ENCODE data around the gene CYSRT1. TPM values are rescaled to one million over a fixed set of nuclear protein-coding genes. Genes with fewer than 3 reads are reported as not detected.

Gene CYSRT1
- total RNA-seq, 1 experiment from 2014 or later: 1.7 TPM

DNA sequence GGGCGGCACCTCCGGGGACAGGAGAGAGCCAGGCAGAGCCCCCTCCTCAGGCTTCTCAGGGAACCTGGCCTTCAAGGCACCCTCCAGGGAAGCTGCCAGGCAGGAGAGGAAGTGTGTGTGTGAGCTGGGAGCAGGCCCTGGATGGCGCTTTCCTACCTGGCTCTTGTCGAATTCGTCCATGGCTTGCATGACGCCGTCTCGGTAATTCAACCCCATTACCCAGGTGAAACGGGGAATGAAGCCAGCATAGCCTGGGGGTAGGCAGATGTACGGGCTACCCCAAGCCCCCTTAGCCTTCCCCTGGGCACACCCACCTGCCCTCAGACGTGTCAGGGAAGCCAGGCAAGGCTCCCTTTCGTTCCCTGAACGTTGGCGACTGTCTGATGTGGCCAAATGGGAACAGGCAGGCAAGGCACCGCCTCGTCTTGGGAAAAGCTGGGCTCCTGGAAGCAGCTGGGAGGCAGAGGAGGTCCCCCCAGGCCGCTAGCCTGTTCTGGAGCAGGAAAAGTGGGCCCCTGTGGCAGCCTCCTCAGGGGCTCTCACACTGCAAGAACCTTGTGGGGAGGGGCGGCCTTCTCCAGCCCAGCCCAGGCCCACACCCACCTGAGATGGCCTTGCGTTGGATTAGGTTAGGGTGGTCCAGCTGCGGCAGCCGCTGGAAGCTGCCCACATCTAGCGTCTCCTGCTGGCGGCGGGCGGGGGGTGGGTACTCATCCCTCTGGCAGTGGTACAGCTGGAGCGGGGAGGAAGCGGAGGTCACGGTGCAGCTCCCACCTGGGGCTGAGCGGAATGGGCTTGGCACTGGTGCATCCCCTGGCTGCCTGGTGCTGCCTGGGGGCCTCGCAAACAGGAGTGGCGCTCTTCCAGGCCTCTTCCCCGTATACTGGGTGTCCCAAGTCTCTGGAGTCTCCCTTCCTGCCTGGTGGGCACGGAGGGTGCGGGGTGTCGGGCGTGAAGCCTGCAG is 19.8 kb downstream of the CYSRT1 start:
- intact Hi-C loops (cut with micrococcal nuclease; ENCODE audit: unreplicated experiment): loop anchor here (5.0 to 10.0 kb wide), 2 partner anchors 48 to 450 kb away; partner anchors contain the start of genes CCDC183 and TMEM141
- H3K4me3 Mint-ChIP-seq (ENCODE audit: unreplicated experiment): peak overlapping the region; percentile 80
- H3K36me3 Mint-ChIP-seq (ENCODE audit: insufficient read depth, unreplicated experiment): peaks cover 68% of the 10 kb centered on the region
- DNase-seq: no peak
- H3K9me3 ChIP-seq: no peaks in the 10 kb centered on the region
- no peaks in the 10 kb centered on the region for H3K27me3 ChIP-seq (replicated peaks; ENCODE audit: control insufficient read depth, insufficient read depth, low read length)
- CTCF ChIA-PET: no interaction called here
- H3K4me1 Mint-ChIP-seq (ENCODE audit: low read depth, unreplicated experiment): peaks cover 7% of the 10 kb centered on the region
- H3K9me3 Mint-ChIP-seq (ENCODE audit: unreplicated experiment): no peaks in the 10 kb centered on the region
- H3K36me3 ChIP-seq (ENCODE audit: control insufficient read depth, insufficient read depth, low read length): peaks cover 2% of the 10 kb centered on the region; the same call in 1 of the 2 replicates
- BruUV-seq (replicated peaks): no TSS peak
- POLR2A ChIA-PET: interaction anchor here (0.6 to 0.7 kb wide), 3 partner anchors 158 to 307 kb away, joined by 3 read pairs; partner anchors contain the start of gene MRPL41
- peak overlapping the region; percentile 95 for H3K27ac Mint-ChIP-seq (ENCODE audit: unreplicated experiment)
- peaks cover 16% of the 10 kb centered on the region for H3K4me1 ChIP-seq
- peaks cover 3% of the 10 kb centered on the region for H3K27me3 Mint-ChIP-seq (ENCODE audit: insufficient read depth, unreplicated experiment)
- TF ChIP-seq, protein P1, sequence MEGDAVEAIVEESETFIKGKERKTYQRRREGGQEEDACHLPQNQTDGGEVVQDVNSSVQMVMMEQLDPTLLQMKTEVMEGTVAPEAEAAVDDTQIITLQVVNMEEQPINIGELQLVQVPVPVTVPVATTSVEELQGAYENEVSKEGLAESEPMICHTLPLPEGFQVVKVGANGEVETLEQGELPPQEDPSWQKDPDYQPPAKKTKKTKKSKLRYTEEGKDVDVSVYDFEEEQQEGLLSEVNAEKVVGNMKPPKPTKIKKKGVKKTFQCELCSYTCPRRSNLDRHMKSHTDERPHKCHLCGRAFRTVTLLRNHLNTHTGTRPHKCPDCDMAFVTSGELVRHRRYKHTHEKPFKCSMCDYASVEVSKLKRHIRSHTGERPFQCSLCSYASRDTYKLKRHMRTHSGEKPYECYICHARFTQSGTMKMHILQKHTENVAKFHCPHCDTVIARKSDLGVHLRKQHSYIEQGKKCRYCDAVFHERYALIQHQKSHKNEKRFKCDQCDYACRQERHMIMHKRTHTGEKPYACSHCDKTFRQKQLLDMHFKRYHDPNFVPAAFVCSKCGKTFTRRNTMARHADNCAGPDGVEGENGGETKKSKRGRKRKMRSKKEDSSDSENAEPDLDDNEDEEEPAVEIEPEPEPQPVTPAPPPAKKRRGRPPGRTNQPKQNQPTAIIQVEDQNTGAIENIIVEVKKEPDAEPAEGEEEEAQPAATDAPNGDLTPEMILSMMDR (IDR thresholded peaks at IDR 0.05; ENCODE audit: insufficient read depth in 1 of 2, low read depth in 1 of 2, low read length in 1 of 2, severe bottlenecking in 1 of 2, unreplicated experiment in 1 of 2): no peak
- H3K4me3 ChIP-seq (ENCODE audit: low read depth, low read length): no peak overlapping the region

DNA sequence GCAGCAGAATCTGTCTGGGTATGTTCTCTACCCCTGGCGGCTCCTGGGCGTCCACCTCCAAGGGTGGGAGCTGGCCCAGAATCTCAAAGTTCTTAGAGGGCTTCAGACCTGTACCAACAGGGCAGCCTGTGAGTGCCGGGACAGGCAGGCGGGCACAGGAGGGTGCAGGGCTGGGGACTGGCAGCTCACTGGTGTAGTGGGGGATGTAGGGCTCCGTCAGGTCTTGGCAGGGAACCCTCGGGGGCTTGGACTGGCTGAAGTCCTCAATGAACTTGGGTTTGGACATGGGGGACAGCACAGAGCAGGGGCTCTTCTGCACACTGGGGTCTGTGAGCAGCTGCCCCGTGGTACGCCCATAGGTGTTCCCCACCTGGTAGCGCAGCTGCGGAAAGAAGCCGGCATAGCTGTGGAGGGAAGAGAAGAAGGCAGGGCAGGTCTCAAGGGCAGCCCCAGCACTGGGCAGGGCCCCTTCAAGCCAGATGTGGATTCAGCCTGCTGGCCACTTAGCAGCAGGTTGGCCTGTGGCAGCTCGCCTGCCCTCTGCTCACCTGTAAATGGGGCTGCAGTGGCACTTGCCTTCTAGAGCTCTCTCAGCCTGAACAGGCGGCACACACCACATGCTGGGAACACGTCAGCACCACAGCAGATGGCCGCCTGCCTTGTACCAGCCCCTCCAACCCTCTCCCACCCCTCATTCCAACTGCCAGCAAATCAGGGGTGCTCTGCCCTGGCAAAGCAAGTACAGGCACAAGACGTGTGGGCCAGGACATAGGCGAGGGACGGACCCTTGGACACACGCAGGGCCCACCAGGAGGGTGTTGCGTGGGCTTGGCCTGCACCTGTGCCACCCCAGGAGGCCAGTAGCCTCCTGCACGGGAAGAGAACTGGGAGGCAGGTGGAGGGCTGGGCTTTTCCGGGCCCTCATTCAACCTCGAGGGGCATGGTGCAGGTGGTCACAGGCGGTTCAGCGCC is 20.8 kb downstream of the CYSRT1 start:
- no peak overlapping the region for H3K27ac Mint-ChIP-seq (ENCODE audit: unreplicated experiment)
- peaks cover 16% of the 10 kb centered on the region for H3K4me1 ChIP-seq
- H3K36me3 ChIP-seq (ENCODE audit: control insufficient read depth, insufficient read depth, low read length): peaks cover 2% of the 10 kb centered on the region; the same call in 1 of the 2 replicates
- H3K4me3 ChIP-seq (ENCODE audit: low read depth, low read length): no peak overlapping the region
- intact Hi-C loops (cut with micrococcal nuclease; ENCODE audit: unreplicated experiment): loop anchor here (10.0 kb wide), 1 partner anchor 451 kb away; the partner anchor contains the start of genes CCDC183 and TMEM141
- TF ChIP-seq, protein P1 (IDR thresholded peaks at IDR 0.05; ENCODE audit: insufficient read depth in 1 of 2, low read depth in 1 of 2, low read length in 1 of 2, severe bottlenecking in 1 of 2, unreplicated experiment in 1 of 2): no peak
- H3K27me3 ChIP-seq (replicated peaks; ENCODE audit: control insufficient read depth, insufficient read depth, low read length): no peaks in the 10 kb centered on the region
- no peak for DNase-seq
- ChIA-PET POLR2A (no interaction called here), CTCF (no interaction called here)
- H3K9me3 ChIP-seq: no peaks in the 10 kb centered on the region
- BruUV-seq (replicated peaks): no TSS peak
- no peaks in the 10 kb centered on the region for H3K9me3 Mint-ChIP-seq (ENCODE audit: unreplicated experiment)
- peaks cover 58% of the 10 kb centered on the region for H3K36me3 Mint-ChIP-seq (ENCODE audit: insufficient read depth, unreplicated experiment)
- H3K4me3 Mint-ChIP-seq (ENCODE audit: unreplicated experiment): no peak overlapping the region
- H3K27me3 Mint-ChIP-seq (ENCODE audit: insufficient read depth, unreplicated experiment): peaks cover 3% of the 10 kb centered on the region
- H3K4me1 Mint-ChIP-seq (ENCODE audit: low read depth, unreplicated experiment): peaks cover 6% of the 10 kb centered on the region
